Left ventricle myocardium superior (tissue), 1 donor: ENCODE data around the gene WDR37. TPM values are rescaled to one million over a fixed set of nuclear protein-coding genes. Genes with fewer than 3 reads are reported as not detected.
"Not testable (repeated sequence)": the region's sequence is repeated elsewhere in the genome, so short reads cannot be mapped to it uniquely, and the experiment has no call there.

ENCODE experiments used
- ATAC-seq: fragments of 200-7000 bp; cut with Tn5 transposase; one replicate; pipeline ENCODE4 v1.9.1; 2020; ENCODE audit warnings: mild to moderate bottlenecking, moderate library complexity
- DNase-seq: peaks from one replicate; pipeline ENCODE4 v3.0.0-alpha.2; 2020
- intact Hi-C: fragments of 100-400 bp; cut with micrococcal nuclease; formaldehyde crosslinking; loops from one replicate; pipeline ENCODE4 v1.11.0; 2022
- long read RNA-seq: library from polyadenylated mRNA; unstranded; transcript quantifications from one replicate; pipeline ENCODE4 v2.0.0, GENCODE V29; 2021
- total RNA-seq: library from RNA; stranded (reverse); fragmentation: NEBNext Ultra II Directional; extraction: Animal tissue kit (Norgen Biotek cat#: 25700); gene quantifications from one replicate; pipeline ENCODE4 v1.2.1, GENCODE V29; 2021
- donor health status: DM: no; HTN: yes; CAD: no; lungs with severe emphysema.

Gene WDR37, protein sequence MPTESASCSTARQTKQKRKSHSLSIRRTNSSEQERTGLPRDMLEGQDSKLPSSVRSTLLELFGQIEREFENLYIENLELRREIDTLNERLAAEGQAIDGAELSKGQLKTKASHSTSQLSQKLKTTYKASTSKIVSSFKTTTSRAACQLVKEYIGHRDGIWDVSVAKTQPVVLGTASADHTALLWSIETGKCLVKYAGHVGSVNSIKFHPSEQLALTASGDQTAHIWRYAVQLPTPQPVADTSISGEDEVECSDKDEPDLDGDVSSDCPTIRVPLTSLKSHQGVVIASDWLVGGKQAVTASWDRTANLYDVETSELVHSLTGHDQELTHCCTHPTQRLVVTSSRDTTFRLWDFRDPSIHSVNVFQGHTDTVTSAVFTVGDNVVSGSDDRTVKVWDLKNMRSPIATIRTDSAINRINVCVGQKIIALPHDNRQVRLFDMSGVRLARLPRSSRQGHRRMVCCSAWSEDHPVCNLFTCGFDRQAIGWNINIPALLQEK
- total RNA-seq: 35.0 TPM
- long read RNA-seq, full-length matches to known transcripts: 9 of 46 reads
- long read RNA-seq, partial matches to known transcripts: 21 of 46 reads
- long read RNA-seq, other reads (novel, unspliced or antisense): 16 of 46 reads

DNA sequence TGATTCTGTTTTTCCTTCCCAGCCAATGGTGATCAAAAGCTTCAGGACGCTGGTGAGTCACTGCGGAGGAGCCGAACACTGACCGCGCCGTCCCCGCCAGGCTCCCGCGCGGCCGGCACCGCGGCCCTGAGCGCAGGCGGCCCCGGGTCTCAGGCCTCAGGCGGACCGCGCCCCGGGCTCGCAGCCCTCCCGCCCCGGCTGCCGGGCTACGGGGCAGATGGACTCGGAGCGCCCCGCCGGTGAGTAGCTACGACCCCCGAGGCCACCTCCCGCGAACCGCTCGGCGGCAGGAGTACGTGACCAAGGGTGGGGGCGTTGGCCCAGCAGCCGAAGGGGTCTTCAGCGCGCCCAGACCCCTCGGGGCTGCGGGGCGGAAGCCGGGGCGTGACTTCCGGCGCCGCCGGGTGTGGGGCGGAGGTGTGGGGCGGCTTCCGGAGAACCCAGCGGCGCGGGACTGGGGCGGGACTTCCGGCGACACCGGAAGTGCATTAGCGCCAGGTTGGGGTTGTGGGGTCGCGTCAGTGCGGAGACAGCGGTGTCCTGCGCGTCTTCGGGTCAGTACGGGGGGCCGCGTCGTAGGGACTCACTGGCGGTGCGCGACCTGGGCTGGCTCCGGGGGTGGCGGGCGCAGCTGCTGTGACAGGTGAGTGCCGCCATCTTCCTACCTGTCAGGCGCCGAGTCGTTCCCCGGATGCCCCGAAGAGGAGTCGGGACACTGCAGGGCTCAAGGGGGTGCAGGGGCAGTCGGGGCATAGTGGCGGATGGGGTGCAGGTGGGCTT lies at the start of gene WDR37:
Gene WDR37, plus strand, starts transcription at position 60 of the 780 bp plus-strand sequence. CDS start 15,771 bp downstream, outside the sequence.
- peak; percentile 94 for DNase-seq
- intact Hi-C loops: no loop called here
- ATAC-seq: peak; percentile 96

DNA sequence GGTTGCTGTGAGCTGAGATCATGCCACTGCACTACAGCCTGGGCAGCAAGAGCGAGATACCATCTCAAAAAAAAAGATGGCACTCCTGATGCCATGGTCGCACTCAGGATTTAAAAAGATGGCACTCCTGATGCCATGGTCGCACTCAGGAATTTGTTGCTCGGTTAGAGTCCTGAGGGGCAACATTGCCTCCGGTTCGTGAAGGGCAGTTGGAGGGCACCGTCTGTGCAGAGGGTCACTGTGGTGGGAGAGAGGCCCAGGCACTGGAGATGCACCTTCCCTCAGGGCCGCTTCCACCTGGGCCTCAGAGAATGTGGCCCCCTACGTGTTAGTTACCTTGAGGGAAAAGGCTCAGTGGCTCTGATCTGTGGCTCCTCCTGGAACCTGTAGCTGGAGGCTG lies 49.6 kb upstream of the WDR37 start:
- intact Hi-C loops: no loop called here
- DNase-seq (no peak), ATAC-seq (no peak)

DNA sequence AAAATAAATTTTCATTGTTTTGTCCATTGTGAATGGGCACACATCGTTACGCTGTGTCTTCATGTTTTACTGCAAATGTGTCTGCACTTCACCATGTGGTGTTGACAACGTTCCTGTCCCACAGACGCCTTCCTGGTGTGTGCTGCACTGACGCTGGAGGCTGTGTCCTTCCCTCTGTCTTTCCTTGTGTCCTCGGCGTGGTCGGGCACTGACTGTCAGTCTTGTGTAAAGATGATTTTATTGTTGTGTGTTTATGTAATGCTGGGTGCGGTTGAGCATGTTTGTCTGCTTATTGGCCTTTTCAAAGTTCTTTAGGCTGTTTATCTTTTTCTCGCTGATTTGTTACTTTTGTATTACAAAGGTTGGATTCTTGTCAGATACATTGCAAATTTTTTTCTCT lies 48.6 kb upstream of the WDR37 start:
- intact Hi-C loops: no loop called here
- DNase-seq: no peak
- no peak for ATAC-seq

DNA sequence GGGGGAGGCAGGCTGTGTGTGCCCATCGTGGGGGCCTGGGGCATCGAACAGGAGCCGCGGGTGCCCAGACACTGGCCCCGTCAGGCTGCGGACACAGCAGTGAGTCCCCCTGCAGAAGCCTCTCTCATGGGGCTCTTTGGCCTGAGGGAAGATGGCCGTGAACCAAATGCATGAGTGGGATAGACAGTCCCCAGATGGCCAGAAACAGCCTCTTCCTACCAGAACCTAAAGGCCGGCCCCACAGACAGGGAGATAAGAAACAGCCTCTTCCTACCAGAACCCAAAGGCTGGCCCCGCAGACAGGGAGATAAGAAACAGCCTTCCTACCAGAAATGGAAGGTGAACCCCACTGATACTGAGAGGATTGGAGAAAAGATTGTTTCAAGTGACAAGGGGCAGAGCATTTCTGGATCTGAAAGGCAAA lies 47.1 kb upstream of the WDR37 start:
- ATAC-seq (no peak), DNase-seq (no peak)
- intact Hi-C loops: no loop called here

DNA sequence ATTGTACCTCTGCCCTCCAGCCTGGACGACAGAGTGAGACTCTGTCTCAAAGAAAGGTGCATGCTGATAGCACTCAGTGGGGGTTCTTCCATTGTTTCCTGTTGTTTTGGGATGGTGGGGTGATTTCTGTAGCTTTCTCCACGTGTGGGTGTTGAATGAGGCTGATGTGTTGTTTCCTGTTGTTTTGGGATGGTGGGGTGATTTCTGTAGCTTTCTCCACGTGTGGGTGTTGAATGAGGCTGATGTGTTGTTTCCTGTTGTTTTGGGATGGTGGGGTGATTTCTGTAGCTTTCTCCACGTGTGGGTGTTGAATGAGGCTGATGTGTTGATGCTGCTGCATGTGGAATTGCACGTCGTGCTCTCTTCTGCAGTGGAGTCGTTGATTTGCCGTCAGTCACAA lies 46.2 kb upstream of the WDR37 start:
- DNase-seq, ATAC-seq, intact Hi-C loops: not testable (repeated sequence)

DNA sequence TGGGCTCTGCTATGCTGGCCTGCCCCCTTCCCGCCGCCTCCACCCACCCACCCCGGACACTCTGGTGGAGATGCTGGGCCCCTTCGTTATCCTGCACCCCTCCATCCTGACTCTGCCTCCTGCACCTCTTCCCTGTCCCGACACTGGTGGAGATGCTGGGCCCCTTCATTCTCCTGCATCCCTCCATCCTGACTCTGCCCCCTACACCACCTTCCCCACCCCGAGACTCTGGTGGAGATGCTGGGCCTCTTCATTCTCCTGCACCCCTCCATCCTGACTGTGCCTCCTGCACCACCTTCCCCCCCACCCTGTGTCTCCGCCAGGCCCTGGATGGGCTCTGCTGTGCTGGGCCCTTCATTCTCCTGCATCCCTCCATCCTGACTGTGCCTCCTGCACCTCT lies 45.5 kb upstream of the WDR37 start:
- no peak for ATAC-seq
- intact Hi-C loops: no loop called here
- no peak for DNase-seq

DNA sequence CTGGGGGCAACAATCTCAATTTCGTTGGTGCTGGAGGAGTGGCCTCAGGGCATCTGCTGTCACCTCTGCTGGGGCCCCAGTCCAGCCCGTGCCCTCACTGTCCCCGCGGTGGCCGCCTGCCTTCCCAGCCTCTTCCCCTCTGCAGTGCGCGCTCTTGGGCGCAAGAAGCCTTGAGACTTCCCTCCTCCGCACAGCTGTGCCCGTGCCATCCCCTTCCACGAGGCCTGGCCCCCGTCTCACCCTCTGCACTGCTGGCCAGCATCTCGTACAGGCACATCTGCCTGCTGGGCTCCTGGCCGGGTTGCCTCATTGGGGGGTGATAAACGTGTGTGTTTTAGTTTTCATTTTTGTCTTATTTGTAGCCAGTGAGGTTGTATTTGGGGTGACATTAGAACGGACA lies 44.5 kb upstream of the WDR37 start:
- DNase-seq (no peak), ATAC-seq (no peak)
- intact Hi-C loops: no loop called here

DNA sequence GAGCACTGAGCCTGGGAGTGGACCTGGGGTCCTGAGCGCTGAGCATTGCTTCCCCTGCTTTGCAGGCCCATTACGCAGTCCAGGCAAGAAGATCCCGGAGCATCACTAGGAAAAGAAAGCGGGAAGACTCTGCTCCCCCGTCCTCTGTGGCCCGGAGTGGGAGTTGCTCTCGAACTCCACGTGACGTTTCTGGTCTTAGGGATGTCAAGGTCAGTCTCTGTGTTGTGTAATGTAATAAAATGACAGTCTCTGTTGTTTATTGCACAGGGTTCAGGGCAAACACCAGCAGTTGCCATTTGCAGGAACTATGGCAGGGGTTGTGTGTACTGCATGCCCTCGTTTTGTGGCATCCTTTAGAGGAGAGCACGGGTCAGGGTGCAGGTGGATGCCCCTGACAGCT lies 40.5 kb upstream of the WDR37 start:
- DNase-seq: no peak
- ATAC-seq: no peak
- intact Hi-C loops: no loop called here

DNA sequence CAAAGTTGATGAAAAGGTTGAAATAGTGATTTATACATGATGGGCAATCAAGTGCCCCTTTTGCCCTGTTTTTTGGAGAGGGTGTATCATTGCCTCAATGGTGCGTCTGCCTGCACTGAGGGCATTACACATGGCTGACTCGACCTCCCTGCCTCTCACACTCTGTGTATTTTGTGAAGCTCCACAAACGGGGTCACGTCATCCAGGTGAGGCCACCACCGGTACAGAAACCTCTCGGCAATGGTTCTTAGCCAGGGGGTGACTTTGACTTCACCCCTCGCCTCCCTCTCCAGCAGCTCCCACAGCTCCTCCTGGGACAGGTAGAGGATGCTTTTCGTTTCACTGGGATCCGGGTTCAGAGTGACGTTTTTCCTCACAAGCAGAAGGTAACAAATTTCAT lies 36.8 kb upstream of the WDR37 start:
- ATAC-seq (no peak), DNase-seq (no peak)
- intact Hi-C loops: no loop called here

DNA sequence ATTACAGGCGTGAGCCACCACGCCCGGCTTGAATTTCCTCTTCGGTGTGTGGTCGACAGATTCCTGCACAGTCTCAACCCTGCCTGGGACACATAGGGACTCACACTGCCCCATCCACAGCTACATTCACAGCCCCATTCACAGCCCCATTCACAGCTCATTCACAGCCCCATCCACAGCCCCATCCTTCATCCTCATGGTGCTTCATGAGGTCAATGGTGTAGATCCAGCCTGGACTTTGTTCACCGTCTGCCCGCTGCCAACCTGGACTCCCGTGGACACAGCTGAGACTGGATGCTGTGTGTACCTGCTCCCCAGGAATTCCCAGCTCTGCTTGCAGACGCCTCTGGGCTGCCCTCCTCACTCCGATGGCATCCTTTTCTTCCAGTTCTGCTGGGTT lies 35.7 kb upstream of the WDR37 start:
- no peak for ATAC-seq
- intact Hi-C loops: no loop called here
- DNase-seq: no peak

DNA sequence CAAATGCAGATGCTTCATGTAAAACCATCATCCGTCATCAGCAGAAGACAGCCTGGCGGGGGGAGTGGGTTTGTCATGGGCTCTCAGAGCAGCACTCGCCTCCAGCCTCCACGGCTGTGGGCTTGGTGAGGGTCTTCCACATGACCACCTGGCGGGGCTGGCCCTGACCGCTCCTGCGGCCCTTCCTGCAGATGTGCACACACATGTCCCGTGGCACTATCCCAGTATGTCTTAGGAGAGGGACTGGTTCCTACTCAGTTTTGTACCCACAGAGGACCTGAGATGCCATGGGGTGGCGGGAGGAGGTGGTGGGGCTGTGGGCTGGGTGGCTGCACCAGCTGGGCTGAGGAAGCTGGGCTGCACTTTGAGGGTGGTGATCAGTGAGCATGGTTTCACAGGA lies 35.2 kb upstream of the WDR37 start:
- no peak for DNase-seq
- intact Hi-C loops: no loop called here

DNA sequence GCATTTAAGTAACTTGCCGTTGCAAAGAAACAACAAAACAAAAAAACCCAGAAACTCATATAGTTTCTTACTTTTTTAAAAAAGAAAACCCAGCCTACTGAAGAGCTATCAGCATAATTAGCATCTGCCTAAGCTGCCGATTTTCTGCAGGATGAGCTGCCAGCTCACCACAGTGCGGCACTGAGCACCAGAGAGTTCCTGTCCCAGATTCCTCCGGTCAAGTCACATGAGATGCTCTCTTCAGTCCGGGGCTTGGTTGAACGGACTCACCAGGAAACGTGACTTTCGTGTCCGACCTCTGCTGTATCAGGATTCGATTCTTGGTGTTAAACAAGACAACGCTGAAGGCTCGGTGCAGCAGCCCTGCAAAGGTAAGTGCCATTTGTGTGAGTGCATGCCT lies 33.8 kb upstream of the WDR37 start:
- ATAC-seq (peak; percentile 78), DNase-seq (no peak)
- intact Hi-C loops: no loop called here

More for the DNA sequence above, 35.2 kb upstream of the WDR37 start:
- no peak for ATAC-seq

DNA sequence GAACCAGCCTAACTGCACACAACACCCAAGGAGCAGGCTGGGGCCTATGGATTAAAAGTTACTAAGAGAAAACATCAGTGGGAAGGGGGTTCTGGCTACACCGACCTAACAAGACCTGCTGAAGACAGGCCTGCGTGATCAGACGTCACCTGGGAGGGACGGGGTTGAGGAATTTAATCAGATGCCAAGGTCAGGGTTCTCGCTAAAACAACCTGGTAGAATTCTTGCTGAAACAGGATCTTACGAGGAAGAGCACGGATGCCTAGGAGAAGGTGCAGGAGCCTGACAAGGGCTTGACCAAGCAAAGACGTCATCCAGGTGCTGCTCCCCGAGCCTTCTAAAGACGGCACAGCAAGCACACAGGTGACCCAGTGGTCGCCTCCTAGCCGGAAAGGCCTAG lies 32.1 kb upstream of the WDR37 start:
- intact Hi-C loops: no loop called here
- DNase-seq: no peak
- no peak for ATAC-seq

DNA sequence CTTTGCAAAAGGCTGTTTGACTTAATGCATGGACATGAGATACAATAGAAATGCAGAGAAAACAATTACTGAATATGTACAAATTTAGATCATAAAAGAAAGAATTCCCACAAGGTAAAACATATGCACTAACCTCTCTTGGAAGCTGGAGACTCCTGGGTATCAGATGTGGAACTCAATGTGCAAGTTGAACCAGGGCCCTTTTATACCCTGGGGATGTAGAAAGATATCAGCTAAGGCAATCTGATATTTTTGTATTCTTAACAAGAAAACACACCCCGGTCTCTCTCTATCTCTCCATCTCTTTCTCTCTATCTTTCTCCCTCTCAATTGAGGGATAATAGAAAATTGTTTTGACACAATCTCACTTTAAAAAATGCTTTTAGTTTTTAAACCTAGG lies 30.5 kb upstream of the WDR37 start, which contains the start of gene IDI2:
Gene IDI2, minus strand, starts transcription at position 177 of the 400 bp plus-strand sequence. CDS start 1,136 bp downstream, outside the sequence.
- DNase-seq: no peak
- intact Hi-C loops: no loop called here
- no peak for ATAC-seq

DNA sequence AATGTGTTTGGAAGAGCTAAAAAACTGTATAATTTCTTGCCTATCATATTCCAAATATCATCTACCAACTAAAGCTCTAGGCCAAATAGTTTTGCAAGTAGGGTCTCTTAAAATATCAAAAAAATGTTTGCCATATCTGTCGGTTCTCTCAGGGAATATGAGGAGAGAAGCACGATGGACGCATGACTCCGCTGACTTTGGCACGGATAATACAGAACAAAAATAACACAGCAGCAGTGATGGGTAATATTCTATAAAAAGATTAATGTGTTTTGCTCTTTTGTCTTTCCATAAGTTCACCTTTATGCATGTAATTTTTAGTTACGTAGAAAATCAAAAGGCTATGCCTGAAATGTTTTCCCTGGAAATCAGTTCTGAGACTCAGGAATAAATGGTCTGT lies 29.6 kb upstream of the WDR37 start:
- DNase-seq (no peak), ATAC-seq (peak; percentile 66)
- intact Hi-C loops: no loop called here

DNA sequence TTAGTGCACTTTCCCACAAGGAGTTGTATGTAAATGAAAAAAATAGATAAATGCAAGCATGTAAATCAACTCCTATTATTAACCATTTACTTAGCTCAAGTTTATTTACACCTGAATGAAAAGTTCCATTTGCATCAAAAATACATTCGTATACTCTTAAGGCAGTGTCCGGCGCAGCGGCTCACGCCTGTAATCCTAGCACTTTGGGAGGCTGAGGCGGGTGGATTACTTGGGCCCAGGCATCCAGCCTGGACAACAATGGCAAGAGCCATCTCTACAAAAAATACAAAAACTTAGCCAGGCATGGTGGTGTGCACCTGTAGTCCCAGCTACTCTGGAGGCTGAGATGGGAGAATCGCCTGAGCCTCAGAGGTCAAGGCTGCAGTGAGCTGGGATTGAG lies 26.3 kb upstream of the WDR37 start:
- DNase-seq: no peak
- intact Hi-C loops: no loop called here
- no peak for ATAC-seq

DNA sequence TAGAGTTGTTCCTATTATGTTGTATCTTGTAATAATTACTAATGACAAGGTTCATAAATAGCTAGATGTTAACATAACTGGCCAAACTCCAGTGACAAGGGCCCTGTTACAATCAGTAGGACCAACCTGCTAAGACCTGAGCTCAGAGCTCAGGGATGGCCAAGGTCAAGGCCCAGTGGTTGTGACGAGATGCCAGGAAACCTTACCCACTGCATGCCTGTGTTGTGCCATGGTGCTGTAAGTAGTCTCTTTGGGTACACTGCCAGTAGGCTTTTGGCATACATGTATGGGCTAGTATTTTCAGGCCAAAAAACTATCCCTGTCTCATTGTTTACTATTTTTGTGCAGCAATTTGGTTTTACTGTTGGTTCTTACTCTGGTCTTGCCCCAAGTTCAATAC lies 22.6 kb upstream of the WDR37 start:
- intact Hi-C loops: no loop called here
- peak; percentile 83 for ATAC-seq
- no peak for DNase-seq

DNA sequence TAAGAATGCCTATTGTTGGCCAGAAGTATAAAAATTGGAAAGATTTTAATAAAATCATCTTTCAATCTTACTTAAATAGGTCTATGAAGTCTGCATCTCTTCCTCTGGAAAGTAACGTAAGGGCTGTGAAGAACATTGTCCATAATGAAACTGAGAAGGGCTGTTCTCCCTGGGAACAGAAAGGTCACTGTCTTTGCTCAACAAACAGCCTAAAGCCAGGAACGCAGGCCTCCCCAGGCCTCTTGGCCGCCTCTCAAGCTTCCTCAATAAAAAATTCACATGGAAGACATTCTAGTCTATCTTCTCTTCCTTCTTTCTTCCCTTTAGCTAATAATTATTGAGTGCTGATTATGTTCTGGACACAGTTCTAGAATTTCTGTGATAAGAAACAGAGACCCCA lies 21.4 kb upstream of the WDR37 start:
- no peak for ATAC-seq
- no peak for DNase-seq
- intact Hi-C loops: no loop called here

DNA sequence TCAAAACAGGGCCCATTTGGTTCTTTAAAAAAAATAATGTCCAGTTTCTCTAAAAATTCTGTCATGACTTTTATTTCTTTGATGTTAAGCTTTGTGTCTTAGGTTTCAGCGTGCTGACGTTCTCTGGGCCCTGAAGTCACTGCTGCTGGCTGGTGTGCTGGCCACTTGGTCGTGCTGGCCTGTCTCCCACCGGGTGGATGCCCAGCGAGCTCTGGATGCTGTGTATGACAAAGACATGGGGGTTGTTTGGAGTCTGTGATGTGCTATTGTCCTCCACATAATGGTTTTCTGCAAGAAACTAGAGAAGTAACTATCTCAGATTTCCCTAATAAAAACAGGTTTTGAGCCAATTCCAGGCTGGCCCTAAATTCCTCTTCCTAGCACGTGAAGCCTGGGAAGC lies 21.0 kb upstream of the WDR37 start:
- no peak for DNase-seq
- intact Hi-C loops: no loop called here
- ATAC-seq: no peak

DNA sequence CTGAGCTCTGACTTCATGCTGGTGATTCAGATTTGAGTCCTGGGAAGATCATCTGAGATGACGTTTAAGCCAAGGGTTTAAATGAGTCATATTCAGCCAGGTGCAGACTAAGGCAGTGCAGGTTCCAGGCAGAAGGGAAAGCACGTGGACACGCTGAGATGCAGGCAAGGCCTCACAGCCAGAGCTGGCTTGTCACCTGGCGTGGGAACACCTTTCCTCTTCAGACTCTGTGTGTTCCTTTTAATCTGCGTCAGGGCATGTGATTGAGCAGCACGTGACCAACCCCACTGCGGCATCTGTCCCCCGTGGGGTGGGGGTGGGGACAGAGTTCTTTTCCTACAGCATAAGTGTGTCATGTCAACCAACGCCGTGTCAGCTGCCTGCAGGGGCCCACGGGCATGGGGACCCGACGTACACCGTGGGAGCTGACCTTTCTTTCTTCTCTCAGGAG lies 19.8 kb upstream of the WDR37 start:
- intact Hi-C loops: no loop called here
- ATAC-seq (no peak), DNase-seq (no peak)
